Endothelial cell of umbilical vein (primary cell): ENCODE results near the gene RPL15. TPM values are rescaled to one million over a fixed set of nuclear protein-coding genes. Genes with fewer than 3 reads are reported as not detected.

Source experiments
- BruUV-seq: library from RNA; stranded (reverse); fragments of 400-500 nt; replicated peaks from 2 replicates; lab custom pipeline; 2021; lab: Mats Ljungman, UMichigan
- CTCF ChIA-PET: fragments of 300-600, 350-600 bp; sonication (Branson Sonifier 250); formaldehyde crosslinking; loops from one replicate; lab custom pipeline; 2021; ENCODE audit warnings: antibody characterized with exemption, inconsistent platforms; lab: Charles Lee
- POLR2A ChIA-PET: fragments of 300-600, 350-600 bp; sonication (Branson Sonifier 250); formaldehyde crosslinking; loops from one replicate; lab custom pipeline; 2021; ENCODE audit warnings: antibody characterized with exemption, inconsistent platforms; lab: Charles Lee
- DNase-seq: peaks from one replicate; pipeline ENCODE4 v3.0.0-alpha.2; 2011; ENCODE audit warnings: low read depth, low spot score
- FAIRE-seq: peaks from 2 replicates; lab custom pipeline; 2011; peaks lifted over from hg19 to GRCh38; lab: Jason Lieb, UNC
- H2AFZ ChIP-seq: 2 replicates; pipeline ENCODE4 v1.6.0; 2012; ENCODE audit warnings: low read depth, low read length, control low read depth, inconsistent platforms
- H3K27ac ChIP-seq: 2 replicates; pipeline ENCODE4 v1.5.1; 2011; ENCODE audit warnings: low read depth, mild to moderate bottlenecking, control low read depth, low read length, moderate library complexity; ENCODE audit not compliant: insufficient read depth
- H3K27me3 ChIP-seq, 2 experiments: 2 replicates each; pipeline versions ENCODE4 v1.6.0 to v1.6.1; 2011; ENCODE audit warnings: low read length in 2 of 2, mixed read lengths in 1 of 2; ENCODE audit not compliant: control insufficient read depth in 2 of 2, insufficient read depth in 2 of 2
- H3K36me3 ChIP-seq, 2 experiments: 2 replicates in 1 of 2; 3 replicates in 1 of 2; pipeline ENCODE4 v1.5.1; 2011; ENCODE audit warnings: low read length in 2 of 2, mild to moderate bottlenecking in 1 of 2, moderate library complexity in 1 of 2; ENCODE audit not compliant: control insufficient read depth in 2 of 2, insufficient read depth in 2 of 2; ENCODE audit errors: extremely low read depth in 1 of 2
- H3K4me1 ChIP-seq: 3 replicates; pipeline ENCODE4 v1.5.1; 2011; ENCODE audit warnings: mild to moderate bottlenecking, low read length; ENCODE audit not compliant: control insufficient read depth, insufficient read depth; ENCODE audit errors: extremely low read depth
- H3K4me2 ChIP-seq: 2 replicates; pipeline ENCODE4 v1.6.1; 2011; ENCODE audit warnings: low read length, control low read depth, mixed read lengths; ENCODE audit not compliant: insufficient read depth
- H3K4me3 ChIP-seq, 3 experiments: fragments of 200-600 bp in 1 of 3; sonication (generic), shearing (Covaris generic) in 1 of 3; replicated peaks in 1 of 3; 2 replicates each; pipeline ENCODE4 v1.5.1; 2011 to 2016; ENCODE audit warnings: control low read depth in 3 of 3, low read length in 3 of 3, mild to moderate bottlenecking in 2 of 3, inconsistent platforms in 1 of 3, low read depth in 1 of 3, moderate library complexity in 1 of 3; ENCODE audit not compliant: insufficient read depth in 1 of 3
- H3K79me2 ChIP-seq: 2 replicates; pipeline ENCODE4 v1.6.0; 2012; ENCODE audit warnings: low read length, inconsistent platforms; ENCODE audit not compliant: control insufficient read depth, insufficient read depth
- H3K9ac ChIP-seq: replicated peaks from 2 replicates; pipeline ENCODE3; 2011; ENCODE audit warnings: low read length, control low read depth; ENCODE audit not compliant: insufficient read depth; ENCODE audit errors: extremely low read depth
- H3K9me1 ChIP-seq: replicated peaks from 3 replicates; pipeline ENCODE4 v1.6.0; 2011; ENCODE audit warnings: mild to moderate bottlenecking, low read length; ENCODE audit not compliant: control insufficient read depth, insufficient read depth; ENCODE audit errors: extremely low read depth
- H3K9me3 ChIP-seq: replicated peaks from 2 replicates; pipeline ENCODE4 v1.5.1; 2012; ENCODE audit warnings: low read length, inconsistent platforms; ENCODE audit not compliant: control insufficient read depth, insufficient read depth
- H4K20me1 ChIP-seq: replicated peaks from 2 replicates; pipeline ENCODE3; 2011; ENCODE audit warnings: mild to moderate bottlenecking, low read length; ENCODE audit not compliant: control insufficient read depth, insufficient read depth; ENCODE audit errors: extremely low read depth
- CTCF ChIP-seq, 2 donors: IDR thresholded peaks; 1 replicate in 1 of 2; 2 replicates in 1 of 2; pipeline ENCODE4 v1.5.1; 2011; ENCODE audit warnings: low read length in 2 of 2, mild to moderate bottlenecking in 2 of 2, moderate library complexity in 2 of 2, control low read depth in 1 of 2, inconsistent platforms in 1 of 2, low read depth in 1 of 2; ENCODE audit not compliant: insufficient read depth in 1 of 2; ENCODE audit errors: extremely low read depth in 1 of 2
- EZH2 ChIP-seq: IDR thresholded peaks from 2 replicates; pipeline ENCODE4 v1.6.1; 2012; ENCODE audit warnings: borderline replicate concordance, low read depth, mild to moderate bottlenecking, moderate library complexity, low read length, inconsistent platforms; ENCODE audit not compliant: severe bottlenecking
- FOS ChIP-seq: IDR thresholded peaks from 2 replicates; pipeline ENCODE4 v1.6.1; 2011; ENCODE audit warnings: mild to moderate bottlenecking, low read length, moderate library complexity, borderline replicate concordance; ENCODE audit not compliant: insufficient read depth
- MAX ChIP-seq: IDR thresholded peaks from 2 replicates; pipeline ENCODE4 v1.6.1; 2011; ENCODE audit not compliant: insufficient read depth, insufficient read length
- POLR2A ChIP-seq: IDR thresholded peaks from 2 replicates; pipeline ENCODE4 v1.6.1; 2012; ENCODE audit warnings: low read depth, mild to moderate bottlenecking, control low read depth, low read length
- POLR2AphosphoS5 ChIP-seq: IDR thresholded peaks from 2 replicates; pipeline ENCODE4 v1.6.1; 2012; ENCODE audit warnings: low read depth, mild to moderate bottlenecking, control low read depth, low read length, moderate library complexity; ENCODE audit not compliant: insufficient read depth
- dilution Hi-C: fragments of 300-500 bp; cut with MboI; formaldehyde crosslinking; loops from one replicate; pipeline ENCODE4 v1.15.0; 2019; ENCODE audit warnings: low sequenced_read_pairs; ENCODE audit not compliant: extremely low pct_ligation_motif_present
- intact Hi-C: fragments of 100-400 bp; cut with micrococcal nuclease; formaldehyde crosslinking; loops from one replicate; pipeline ENCODE4 v1.10.0; 2022
- polyA plus RNA-seq, 4 experiments: library from polyadenylated mRNA; depleted of rRNA in 3 of 4; stranded (reverse) in 3 of 4; unstranded in 1 of 4; fragments of >200 nt; gene quantifications; 2 replicates each; pipeline versions ENCODE4 v1.2.1 to v1.2.3, GENCODE V29; 2011 to 2012; ENCODE audit warnings: missing spikeins in 1 of 4
- total RNA-seq: library from RNA; stranded (reverse); gene quantifications from 2 replicates; pipeline ENCODE4 v1.2.3, GENCODE V29; 2021

The RPL15 gene
- total and polyA plus RNA-seq, 2 donors (not counting 3 experiments of a cell fraction or from before 2014, with no cell fraction given), result 1,901 to 5,777 TPM

- BruUV-seq, result no TSS peak
- Histone ChIP-seq H2AFZ (no peak overlapping the region), H3K4me2 (no peak overlapping the region), H3K36me3 (no peaks in the 10 kb centered on the region), H3K27ac (no peak overlapping the region), H4K20me1 (no peaks in the 10 kb centered on the region), H3K27me3 (peaks cover 3 to 10% of the 10 kb centered on the region in 2 experiments), H3K9me3 (no peaks in the 10 kb centered on the region), H3K4me1 (peaks cover 11% of the 10 kb centered on the region), H3K9ac (no peak overlapping the region), H3K9me1 (no peaks in the 10 kb centered on the region), H3K4me3 (no peak overlapping the region), H3K79me2 (no peaks in the 10 kb centered on the region)
- FAIRE-seq (no peak), DNase-seq (no peak)
- TF ChIP-seq MAX, result no peak
- TF ChIP-seq EZH2, result no peak
- no peak for TF ChIP-seq POLR2A
- TF ChIP-seq POLR2AphosphoS5, result no peak
- no peak for TF ChIP-seq FOS
- TF ChIP-seq CTCF (IDR thresholded peaks at IDR 0.05; ENCODE audit: extremely low read depth in 1 of 2, insufficient read depth in 1 of 2, low read depth in 1 of 2, low read length in 2 of 2), result no peak
- ChIA-PET POLR2A (no interaction called here), CTCF (no interaction called here)
- dilution Hi-C loops, result no loop called here
- intact Hi-C loops, result no loop called here
These were observed 25.6 kb downstream of the RPL15 start for GRCh38 chr3:23942546-23942945.
